Stimulated activated CD4-positive, alpha-beta T cell treated with anti-CD3 and anti-CD28 coated beads, Interleukin-12 subunit alpha, Interleukin-12 subunit beta, amount 100 ng/mL, for 48 hours (primary cell): ENCODE data around the gene SLC35F6.
"Not testable (repeated sequence)": the region's sequence is repeated elsewhere in the genome, so short reads cannot be mapped to it uniquely, and the experiment has no call there.

Experiments used
- DNase-seq, 3 donors: peaks; one replicate each; pipeline ENCODE4 v3.0.0-alpha.2; 2020; ENCODE audit warnings: low read depth in 2 of 3, low spot score in 1 of 3

The SLC35F6 gene

DNA sequence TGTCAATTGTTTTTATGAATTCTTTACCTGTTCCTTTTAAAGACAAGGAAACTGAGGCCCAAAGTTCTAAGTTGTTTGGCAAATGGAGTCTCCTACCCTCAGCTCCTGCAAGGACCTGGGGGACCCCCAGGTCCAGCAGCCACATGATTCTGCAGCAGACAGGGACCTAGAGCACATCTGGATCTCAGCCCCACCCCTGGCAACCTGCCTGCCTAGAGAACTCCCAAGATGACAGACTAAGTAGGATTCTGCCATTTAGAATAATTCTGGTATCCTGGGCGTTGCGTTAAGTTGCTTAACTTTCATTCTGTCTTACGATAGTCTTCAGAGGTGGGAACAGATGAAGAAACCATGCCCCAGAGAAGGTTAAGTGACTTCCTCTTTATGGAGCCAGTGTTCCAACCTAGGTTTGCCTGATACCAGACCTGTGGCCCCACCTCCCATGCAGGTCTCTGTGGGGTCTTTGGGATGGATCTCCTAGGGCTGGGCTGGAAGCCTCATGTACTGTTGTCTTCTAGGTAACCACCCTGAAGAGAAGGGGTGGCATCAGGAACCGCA, 16.2 kb downstream of the SLC35F6 start:
- DNase-seq = no peak

GRCh38 chr2:26782876-26783704, 19.0 kb downstream of the SLC35F6 start:
- no peak for DNase-seq

DNA sequence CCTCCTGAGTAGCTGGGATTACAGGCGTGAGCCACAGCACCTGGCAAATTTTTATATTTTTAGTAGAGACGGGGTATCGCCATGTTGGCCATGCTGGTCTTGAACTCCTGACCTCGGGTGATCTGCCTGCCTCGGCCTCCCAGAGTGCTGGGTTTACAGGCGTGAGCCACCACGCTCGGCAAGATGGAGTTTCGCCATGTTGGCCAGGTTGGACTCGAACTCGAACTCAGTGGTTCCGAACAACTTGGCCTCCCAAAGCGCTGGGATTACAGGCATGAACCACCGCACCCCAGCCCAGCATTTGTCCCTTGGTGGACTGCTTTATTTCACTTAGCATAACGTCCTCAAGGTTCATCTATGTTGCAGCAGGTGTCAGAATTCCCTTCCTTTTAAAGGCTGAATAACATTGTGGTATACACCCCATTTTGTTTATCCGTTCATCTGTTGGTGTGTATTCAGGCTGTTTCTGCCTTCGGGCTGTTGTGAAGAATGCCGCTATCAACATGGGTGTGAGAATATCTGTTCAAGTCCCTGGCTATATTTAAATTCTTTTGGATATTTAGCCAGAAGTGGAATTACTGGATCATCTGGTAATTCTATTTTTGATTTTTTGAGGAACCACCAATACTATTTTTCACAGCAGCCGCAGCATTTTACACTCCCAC, 20.6 kb downstream of the SLC35F6 start:
- DNase-seq = no peak

- peak; percentile 92 to 96 (median 93) for DNase-seq
Measured at GRCh38 chr2:26785431-26786206, 21.5 kb downstream of the SLC35F6 start, which contains the start of gene CENPA. TSS of gene CENPA (plus strand) at chr2:26786056. CDS start at chr2:26786197, 141 bp downstream.

GRCh38 chr2:26786207-26787028, 22.3 kb downstream of the SLC35F6 start:
- DNase-seq = no peak

GRCh38 chr2:26792720-26793119, 28.6 kb downstream of the SLC35F6 start:
- DNase-seq = no peak

DNA sequence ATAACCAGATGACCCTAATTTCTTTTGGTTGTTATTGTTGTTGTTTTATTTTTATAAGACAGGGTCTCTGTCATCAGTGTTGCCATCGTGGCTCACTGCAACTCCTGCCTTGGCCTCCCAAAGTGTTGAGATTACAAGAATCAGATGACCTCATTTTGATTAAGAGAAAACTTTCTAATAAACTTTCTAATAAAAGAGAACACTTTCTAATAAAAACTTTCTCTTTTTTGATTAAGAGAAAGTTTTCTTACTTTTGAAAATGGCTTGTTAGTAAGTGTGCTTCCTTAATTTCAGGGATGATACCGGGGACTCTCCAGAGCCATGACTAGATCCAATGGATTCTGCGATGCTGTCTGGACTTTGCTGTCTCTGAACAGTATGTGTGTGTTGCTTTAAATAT, 29.4 kb downstream of the SLC35F6 start:
- DNase-seq = no peak

DNA sequence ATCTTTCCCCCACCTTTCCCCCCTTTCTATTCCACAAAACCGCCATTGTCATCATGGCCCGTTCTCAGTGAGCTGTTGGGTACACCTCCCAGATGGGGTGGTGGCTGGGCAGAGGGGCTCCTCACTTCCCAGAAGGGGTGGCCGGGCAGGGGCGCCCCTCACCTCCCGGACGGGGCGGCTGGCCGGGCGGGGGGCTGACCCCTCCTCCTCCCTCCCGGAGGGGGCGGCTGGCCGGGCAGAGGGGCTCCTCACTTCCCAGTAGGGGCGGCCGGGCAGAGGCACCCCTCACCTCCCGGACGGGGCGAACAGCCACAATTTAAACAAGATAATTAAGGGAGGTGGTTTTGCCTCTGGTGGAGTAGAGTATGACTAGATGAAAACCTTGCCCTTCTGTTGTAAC, 31.1 kb downstream of the SLC35F6 start:
- DNase-seq = not testable (repeated sequence)

DNA sequence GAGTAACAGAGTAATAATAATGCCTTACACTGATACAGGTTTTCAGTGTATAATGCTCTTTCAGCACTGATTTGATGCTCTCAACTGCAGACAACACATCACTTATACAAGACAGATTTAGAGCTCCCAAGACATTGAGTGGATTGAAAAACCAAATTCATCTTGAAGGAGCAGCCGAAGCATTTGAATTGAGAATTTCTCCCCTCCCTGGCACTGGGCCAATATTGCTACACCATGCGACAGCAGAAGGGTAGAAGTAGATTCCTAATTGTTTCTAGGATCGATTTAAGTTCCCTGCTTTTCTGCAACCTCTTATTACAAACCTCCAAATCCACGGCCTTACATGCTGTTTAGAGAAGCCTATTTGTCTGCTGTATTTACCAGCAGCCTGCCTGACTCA, 37.2 kb downstream of the SLC35F6 start:
- no peak for DNase-seq

- DNase-seq = no peak
Measured at GRCh38 chr2:26801796-26802195, 37.7 kb downstream of the SLC35F6 start.

DNA sequence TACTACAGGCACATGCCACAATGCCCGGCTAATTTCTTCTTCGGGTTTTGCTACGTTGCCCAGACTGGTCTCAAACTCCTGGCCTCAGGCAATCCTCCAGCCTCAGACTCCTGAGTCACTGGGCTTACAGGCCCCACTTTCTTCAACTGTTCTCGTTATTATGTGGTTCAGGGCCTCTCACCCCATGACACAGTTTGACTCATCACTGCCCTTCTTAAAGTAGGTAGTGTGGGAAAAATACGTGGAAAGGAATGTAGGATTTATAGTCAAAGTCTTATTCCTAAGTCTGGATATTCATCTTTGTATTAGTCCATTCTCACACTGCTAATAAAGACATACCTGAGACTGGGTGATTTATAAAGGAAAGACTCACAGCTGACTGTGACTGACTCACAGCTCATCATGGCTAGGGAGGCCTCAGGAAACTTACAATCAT, 41.2 kb downstream of the SLC35F6 start:
- DNase-seq = no peak

DNA sequence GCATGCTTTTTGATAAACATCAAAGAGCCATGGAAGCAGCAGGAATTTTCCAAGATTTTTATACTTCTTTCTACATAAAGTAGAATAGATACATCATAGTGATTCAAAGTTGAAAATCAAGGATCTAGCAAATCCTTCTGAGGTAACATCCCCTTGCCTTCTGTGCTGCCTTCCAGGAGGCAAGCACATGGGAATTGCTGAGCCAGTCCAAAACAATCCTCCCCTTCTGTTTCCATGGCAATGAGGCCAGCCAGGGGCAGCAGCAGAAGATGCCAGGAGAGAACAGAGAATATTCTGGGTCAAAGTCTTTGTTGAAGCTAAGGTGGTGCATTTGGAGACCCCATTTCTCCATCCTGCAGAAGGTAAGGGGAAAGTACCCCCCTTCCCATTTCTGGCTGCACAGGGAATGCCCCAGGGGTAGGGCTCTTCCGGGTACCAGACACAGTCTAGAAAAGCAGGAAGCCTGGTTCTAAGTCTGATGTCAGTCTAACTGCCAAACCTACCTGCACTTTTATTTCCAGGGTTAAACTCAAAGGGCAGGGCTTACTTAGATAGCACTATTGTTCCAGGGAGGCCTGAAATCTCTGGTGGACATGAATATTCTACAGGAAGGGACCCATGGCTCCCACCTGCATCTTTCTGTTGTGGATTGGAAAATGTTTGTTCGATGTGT, 43.8 kb downstream of the SLC35F6 start:
- DNase-seq = no peak

DNA sequence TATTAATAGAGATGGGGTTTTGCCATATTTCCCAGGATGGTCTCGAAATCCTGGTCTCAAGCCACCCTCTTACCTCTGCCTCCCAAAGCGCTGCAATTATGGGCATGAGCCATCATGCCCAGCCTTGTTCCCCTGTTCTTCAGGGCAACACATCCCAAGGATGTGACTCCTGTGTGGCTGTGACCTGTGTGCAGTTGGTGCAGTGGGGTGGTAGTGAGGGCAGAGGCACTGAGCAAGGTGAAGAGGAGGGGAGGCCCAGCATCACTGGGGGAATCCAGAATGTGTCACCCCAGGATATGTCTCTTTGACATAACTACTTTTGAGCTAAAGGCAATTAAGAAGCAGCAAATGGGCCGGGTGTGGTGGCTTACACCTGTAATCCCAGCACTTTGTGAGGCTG, 45.1 kb downstream of the SLC35F6 start:
- no peak for DNase-seq

DNA sequence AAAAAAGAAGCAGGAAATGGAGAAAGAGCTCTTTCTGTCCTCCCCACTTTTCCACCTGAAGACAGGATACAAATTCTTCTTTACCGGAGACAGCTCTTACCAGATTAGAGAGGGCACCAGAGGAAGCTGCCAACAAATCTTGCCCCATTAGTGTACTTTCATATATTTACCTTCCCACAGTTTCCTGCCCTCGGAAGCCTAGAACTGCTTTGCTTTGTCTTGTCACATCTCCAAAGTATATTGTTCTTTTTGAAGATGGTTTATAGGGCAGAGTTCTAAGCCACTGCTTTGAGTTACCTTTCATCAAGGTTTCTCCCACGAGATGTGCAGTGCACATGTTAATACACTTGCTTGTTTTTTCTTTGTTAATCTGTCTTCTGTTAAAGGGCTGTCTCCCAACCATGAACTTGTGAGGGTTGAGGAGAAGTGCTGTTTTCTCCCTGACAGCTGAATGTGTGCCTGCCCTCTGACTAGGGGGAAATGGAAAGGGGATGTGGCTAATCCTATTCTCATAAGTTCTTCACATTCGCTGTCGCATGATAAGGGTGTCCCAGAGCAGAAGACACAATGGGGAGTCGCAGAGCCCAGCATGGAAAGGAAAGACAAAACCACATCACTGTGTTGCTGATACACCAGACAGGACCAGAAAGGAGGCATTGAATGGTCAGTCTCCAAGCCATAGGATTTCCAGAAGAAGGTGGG, 45.9 kb downstream of the SLC35F6 start:
- no peak for DNase-seq

DNA sequence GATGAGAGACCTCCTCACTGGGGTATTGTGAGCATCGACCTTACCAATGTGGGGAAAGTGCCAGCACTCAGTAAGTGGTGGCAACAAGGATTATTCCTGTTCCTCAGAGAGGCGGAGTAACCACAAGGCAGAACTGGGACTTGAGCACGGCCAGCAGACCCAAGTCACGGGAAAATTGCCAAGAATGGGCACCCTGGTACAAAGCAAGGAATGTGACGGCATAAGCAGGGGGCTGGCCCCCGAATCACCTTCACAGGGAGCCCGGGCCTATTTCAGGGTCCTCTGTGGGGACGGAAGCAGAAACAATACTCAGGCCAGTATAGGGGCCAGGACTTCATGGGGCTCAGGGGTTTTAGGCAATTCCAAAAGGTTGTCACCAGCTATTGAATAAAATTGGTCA, 47.2 kb downstream of the SLC35F6 start:
- no peak for DNase-seq

DNA sequence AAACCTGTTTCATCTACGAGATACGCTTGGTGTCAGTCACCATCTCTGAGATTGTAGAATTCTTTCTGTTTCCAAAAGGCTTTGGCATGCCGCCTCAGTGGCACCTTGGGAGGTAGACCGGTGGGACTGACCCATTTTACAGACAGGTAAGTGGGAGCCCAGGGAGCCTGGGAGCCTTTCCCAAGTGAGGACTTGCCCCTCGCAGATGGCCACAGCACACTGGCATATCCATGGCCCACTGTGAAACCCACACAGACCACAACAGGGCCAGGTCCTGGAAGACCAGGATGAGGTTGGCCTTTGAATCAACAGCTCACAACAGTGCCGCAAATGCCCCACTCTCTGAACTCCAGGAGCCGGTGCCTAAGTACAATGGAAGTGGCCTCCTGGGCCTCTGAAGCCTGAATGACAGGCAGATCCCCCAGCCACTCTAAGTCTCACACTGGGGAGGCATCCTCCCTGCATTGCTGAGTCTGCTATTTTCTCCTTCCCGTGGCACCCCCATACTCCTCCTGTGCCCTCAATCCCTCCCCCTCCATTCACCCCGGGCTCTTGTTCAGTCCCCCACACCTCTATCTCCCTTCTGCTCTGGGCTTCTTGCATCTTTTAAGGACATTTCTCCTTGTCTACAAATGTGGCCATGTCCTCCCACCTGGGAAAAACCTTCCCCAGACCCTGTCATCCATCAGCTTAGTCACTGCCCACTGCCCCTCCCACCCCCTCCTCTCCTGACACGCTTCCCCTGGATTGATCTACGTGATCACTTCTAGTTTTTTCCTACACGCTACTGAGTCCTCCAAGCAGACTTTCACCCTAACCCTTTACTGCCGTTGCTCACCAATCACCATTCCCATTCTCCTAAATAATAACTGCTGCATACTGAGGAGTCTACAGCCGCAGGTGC, 48.0 kb downstream of the SLC35F6 start:
- DNase-seq = no peak

- no peak for DNase-seq
Measured at GRCh38 chr2:26812731-26813130, 48.6 kb downstream of the SLC35F6 start.

DNA sequence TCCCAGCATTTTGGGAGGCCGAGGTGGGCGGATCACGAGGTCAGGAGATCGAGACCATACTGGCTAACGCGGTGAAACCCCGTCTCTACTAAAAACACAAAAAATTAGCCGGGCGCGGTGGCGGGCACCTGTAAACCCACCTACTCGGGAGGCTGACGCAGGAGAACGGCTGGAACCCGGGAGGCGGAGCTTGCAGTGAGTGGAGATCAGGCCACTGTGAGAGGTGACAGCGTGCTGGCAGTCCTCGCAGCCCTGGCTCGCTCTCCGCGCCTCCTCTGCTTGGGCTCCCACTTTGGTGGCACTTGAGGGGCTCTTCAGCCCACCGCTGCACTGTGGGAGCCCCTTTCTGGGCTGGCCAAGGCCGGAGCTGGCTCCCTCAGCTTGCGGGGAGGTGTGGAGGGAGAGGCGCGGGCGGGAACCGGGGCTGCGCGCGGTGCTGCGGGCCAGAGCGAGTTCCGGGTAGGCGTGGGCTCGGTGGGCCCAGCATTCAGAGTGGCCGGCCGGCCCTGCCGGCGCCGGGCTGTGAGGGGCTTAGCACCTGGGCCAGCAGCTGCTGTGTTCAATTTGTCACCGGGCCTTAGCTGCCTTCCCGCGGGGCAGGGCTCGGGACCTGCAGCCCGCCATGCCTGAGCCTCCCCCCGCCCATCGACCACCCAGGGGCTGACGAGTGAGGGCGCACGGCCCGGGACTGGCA, 50.1 kb downstream of the SLC35F6 start:
- not testable (repeated sequence) for DNase-seq
